GM21737 (cell line): ENCODE measurements around the gene CNKSR3.
"Not testable (repeated sequence)": the region's sequence is repeated elsewhere in the genome, so short reads cannot be mapped to it uniquely, and the experiment has no call there.

ENCODE experiments used
- ATAC-seq: cut with Tn5 transposase; IDR thresholded peaks from one replicate; pipeline ENCODE4 v1.9.1; 2021; ENCODE audit warnings: mild to moderate bottlenecking, moderate library complexity; ENCODE audit not compliant: unreplicated experiment

The CNKSR3 gene

DNA sequence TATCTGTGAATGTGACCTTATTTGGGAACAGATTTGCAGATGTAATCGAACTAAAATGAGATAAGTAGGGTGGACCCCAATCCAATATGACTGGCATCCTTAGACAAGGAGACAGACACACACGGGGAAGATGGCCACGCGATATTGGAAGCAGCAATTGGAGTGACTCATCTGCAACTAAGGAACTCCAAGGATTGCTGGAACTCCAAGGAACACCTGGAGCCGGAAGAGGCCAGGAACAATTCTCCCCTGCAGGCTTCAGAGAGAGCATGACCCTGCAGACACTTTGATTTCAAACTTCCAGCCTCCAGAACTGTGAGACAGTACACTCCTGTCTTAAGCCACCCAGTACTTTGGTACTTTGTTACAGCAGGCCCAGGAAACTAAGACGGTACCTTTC lies 19.5 kb upstream of the CNKSR3 start:
- ATAC-seq: no peak

DNA sequence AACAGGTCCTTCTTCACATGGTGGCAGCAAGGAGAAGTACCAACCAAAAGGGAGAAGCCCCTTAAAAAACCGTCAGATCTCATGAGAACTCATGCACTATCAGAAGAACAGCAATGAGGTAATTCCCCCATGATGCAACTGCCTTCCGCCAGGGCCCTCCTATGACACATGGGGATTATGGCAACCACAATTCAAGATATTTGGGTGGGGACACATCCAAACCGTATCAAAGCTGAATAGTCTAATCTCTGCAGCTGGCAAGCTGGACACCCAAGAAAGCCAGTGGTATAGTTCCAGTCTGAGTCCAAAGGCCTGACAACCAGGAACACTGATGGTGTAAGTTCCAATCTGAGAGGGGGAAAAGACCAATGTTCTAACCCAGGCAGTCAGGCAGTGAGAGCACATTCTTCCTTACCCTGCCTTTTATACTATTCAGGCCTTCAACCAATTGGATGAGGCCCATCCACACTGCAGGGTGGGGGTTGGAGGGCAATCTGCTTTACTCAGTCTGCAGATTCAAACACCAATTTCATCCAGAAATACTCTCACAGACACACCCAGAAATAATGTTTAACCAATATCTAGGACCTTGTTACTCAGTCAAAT lies 17.9 kb upstream of the CNKSR3 start:
- no peak for ATAC-seq

DNA sequence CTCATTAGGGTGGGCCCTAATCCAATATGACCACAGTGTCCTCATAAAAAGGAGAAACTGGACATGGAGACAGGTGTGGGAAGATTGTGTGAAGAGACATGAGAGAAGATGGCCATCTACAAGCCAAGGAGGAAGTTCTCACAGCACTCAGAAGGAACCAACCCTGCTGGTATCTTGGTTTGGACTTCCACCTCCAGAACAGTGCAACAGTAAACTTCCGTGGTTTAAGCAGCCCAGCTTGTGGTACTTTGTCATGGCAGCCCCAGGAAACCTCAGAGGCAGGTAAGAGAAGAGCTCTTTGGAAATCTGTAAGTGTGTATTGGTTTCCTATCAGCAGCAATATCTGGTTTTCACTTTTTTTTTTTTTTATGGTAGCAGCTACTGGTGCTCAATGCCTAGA lies 16.5 kb upstream of the CNKSR3 start:
- no peak for ATAC-seq

DNA sequence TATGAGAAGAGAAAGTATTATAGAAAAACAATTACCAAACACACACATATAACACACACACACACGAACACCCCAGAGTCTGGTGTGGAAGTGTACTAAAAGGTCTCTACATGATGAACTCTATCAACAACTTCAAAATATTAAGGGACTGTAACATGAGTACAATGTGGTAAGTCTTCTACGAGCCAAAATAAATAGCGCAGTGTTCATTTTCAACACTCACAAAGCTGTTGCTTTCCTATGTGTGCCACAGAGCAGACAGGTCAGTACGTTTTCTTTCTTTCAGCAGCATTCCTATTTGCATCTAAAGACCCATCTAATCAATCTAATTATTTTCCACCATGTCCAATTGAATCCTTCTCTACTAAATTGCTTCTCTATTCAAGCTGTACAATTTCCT lies 12.1 kb upstream of the CNKSR3 start:
- ATAC-seq: no peak

DNA sequence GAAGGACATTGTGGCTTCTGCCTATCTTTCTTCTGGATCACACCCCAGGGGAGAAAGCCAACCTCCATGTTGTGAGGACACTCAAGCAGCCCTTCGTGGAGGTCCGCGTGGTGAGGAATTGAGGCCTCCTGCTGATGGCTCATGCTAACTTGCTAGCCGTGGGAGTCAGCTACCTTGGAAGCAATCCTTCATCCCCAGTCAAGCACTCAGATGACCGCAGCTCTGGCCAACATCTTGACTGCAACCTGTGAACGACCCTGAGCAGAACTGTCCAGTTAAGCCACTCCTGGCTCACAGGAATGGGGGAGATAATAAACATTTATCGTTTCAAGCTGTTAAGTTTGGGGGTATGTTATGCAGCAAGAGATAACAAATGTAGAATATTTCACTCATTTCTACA lies 10.9 kb upstream of the CNKSR3 start:
- ATAC-seq: no peak

DNA sequence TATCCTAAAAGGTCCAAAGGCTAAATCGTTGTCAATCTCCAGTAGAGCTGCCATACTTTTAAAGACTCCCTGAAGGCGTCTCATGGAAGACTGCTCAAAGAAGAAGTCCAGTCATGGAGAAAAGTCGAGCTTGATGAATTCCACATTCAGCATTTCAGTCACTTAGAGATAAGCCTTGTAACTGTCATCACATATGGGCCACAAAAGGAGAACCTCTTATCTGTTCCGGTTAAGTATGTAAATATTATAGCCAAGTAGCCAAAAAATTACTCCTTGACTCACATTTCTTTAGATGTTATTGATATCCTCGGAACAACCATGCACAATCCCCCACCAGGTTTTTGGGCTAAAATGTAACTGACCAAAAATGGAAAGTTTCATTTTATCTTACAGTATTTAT lies 9.8 kb upstream of the CNKSR3 start:
- no peak for ATAC-seq

DNA sequence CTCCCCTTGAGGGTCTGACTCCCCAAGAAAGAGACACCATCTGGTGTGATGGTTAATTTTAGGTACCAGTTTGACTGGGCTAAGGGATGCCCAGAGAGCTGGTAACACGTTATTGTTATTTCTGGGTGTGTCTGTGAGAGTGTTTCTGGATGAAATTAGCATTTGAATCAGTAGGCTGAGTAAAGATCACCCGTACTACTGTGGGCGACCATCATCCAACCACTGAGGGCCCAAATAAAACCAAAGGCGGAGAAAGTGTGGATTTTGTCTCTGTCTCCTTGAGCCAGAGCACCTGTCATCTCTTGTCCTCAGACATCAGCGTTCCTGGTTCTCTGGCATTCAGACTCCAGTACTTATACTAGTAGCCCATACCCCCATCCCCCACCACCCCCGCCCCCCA lies 7.9 kb upstream of the CNKSR3 start:
- no peak for ATAC-seq

DNA sequence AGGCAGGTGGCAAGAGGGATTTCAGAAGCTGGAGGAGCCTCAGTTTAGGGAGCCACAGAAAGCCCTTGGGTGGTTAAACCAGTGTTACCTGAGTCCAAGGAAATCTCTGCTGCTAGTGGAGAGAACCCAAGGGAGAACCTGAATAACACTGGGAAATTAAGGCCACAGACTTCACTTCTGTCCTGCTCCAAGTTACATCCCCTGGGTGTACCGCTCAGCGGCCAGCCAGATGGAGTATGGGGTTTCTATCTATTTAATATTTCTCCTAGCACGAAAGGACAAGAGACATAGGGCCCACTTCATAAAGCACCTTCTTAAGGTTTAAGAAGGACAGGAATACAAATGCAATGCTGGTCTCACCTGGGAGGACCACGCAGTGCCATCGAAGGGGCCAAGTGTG lies 5.8 kb upstream of the CNKSR3 start:
- ATAC-seq: no peak

DNA sequence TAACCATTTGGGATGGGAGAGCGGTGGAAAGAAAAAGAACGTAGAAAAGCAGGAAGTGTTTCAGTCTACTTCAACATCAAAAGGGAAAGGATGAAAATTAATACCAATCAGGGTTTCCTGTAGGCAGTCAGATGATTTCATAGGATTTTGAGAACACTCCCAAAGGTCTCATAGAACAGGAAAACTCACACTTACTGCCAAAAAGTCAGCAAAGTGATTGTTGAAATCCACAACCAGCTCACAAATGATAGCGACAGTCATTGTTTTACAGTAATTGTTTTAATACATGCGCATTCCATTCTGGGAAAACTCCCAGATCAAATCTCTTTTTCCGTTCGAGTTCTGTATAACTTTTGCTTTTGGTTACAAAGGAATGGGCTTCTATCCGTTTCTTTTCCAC lies 5.3 kb upstream of the CNKSR3 start:
- ATAC-seq: no peak

DNA sequence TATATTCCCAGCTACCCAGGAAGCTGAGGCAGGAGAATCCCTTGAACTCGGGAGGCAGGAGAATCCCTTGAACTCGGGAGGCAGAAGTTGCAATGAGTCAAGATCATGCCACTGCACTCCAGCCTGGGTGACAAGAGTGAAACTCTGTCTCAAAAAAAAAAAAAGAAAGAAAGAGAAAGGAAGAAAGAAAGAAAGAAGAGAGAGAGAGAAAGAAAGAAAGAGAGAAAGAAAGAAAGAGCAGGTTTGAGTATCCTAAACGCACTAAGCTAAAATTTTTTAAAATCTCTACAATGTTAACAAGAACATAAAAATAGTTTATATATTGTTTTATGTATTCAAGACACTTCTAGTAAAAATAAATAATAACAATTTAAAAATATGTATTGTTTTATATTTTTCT lies 4.6 kb upstream of the CNKSR3 start:
- not testable (repeated sequence) for ATAC-seq

DNA sequence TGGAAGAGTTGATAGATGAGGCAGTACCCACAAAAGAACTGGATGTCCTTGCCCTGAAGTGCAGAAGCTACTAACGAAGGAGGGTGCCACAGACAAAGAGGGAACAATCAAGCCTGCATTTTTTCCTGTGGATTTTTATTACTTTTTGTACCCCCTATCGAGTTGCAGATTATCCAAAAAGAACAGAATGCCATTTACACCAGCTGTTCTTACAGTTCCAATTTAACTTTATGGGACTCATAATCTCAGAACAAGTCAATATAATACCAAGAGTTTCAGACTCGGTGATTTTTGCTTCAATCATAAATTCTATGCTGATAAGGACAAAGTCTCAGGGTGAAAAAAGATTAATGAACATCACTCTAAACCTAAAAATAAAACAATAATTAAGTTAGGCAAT lies 4.0 kb upstream of the CNKSR3 start:
- ATAC-seq: no peak

DNA sequence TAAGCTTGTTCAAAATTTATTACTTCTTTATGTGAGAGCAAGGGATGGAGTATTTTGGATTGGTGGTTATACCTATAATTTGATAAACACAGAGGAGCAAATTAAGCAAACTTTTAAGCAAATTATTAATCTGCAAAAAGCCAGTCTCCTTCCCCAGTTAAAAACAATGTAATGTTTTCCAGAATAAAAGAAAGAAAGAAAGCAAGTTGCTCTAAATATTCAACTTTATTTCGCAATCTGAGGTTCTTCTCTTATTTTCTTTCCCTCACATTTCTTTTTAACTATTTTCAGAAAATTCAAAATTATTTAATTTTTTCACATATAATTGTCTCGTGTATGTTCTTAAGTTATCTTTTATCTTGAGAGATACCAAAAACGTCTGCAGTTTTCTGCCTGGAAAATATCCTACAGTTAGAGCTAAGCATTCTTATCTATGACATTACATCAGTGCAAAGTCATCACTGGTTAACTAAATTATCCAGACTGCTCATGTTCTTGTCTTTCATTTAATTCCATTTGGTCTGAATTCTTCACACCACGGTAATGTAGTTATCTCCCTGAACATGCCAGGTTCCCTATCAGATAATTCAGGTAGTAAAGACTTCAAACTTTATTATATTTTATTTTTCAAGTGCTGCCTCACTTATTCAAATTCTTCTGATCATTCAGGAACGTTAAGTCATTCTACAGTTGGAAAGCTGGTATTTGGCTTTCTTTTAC lies 3.3 kb upstream of the CNKSR3 start:
- ATAC-seq: no peak

DNA sequence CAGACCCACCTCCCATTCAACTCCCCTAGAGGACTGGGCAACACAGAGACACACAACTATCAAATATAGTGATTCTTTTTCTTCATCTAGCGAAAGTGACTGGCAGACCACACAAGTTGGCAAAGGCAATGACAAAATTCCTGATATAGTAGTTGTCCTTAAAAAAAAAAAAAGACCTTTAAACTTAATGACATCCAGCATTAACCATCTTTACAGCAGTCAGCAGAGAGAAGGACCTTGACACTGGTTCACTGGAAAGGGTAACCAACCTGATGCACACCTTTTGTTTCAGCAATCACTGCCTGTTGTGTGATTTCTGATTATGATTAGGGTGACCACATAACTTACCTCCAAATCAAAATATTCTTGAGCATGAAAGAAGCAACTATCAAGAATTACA lies 1.7 kb upstream of the CNKSR3 start:
- ATAC-seq: no peak

DNA sequence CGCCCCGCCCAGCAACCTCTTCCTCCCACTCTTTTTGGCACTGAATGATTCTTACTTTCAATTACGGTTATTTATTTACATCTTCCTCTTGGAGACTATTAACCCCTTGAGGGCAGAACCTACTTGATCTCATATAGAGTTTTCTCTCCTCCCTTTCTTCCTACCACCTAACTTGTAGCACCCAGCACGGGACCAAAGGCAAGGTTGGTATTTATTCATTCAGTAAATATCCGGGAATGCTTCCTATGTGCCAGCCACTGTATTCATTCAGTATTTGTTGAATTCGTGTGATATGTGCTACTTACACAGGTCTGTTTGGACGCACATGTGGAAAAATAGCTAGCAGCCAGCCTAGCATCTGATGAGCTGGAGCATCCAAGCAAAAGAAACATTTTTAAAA lies 1.3 kb upstream of the CNKSR3 start:
- ATAC-seq: no peak

DNA sequence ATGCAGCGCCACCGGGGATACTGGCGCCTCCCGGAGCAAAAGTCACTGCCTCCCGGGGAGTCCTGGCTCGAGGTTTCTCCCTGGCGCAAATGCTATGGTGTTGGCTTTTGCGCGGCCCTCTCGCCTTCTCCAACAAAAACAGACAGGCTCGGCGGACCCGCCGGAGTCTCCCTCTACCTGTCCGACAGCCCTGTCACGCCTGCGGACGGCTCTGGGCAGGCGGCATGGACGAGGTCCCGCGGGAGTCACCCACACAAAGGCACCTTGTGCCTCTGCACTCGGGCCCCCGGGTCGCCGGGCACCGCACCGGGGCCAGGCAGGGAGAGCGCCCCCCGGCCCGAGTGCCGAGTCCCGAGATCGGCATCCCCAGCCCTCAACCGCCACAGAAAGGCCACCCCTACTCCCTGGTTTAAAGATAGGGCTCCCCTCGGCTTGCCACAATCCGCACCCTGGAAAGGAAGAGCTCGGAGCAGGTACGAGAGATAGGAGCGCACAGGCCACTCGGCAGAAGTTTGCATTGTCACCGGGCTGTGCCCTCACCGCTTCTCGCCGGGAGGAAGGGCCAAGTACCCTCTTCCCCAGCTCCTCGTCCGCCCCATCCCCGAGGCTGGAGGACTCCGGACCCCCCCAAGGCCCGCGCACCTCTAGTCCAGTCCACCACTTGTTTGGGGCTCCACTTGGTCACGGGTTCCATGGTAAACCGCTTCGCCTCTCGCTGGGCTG lies 903 bp downstream of the CNKSR3 start:
- peak; percentile 21 for ATAC-seq

DNA sequence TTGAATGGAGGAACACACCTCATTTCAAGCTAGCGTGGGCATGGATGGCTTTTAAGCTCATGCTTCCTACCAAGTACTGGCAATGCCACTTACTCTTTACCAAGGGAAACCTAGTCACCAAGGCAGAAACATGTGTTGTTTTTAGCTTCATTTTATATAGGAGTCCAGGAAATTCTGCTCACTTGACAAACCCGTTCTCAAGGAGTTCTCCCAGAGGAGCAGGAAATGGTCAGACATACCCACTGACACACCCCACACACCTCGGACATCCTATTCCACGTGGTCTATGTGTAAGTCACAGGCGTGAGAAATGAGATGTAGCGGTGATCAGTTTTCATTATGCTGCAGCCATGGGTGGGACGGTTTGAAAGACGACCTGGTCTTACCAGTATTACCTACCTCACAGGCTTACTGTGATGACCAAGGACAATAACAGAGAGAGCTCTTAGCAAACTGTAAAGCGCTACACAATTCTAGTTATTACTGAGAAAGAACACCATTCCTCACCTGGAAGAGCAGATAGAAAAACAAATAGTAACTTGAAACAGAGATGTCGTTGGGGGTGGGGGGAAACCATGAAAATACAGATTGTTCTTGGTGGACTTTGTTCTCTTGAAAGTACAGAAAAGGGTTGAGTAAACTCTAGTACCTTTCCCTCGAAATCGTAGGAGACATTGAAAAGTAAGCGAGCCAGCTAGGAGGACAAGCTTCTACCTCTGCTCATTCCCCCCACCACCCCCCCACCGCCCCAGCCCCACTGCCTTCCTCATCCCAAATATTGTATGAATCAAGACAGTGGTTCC lies 1.7 kb downstream of the CNKSR3 start:
- ATAC-seq: no peak

DNA sequence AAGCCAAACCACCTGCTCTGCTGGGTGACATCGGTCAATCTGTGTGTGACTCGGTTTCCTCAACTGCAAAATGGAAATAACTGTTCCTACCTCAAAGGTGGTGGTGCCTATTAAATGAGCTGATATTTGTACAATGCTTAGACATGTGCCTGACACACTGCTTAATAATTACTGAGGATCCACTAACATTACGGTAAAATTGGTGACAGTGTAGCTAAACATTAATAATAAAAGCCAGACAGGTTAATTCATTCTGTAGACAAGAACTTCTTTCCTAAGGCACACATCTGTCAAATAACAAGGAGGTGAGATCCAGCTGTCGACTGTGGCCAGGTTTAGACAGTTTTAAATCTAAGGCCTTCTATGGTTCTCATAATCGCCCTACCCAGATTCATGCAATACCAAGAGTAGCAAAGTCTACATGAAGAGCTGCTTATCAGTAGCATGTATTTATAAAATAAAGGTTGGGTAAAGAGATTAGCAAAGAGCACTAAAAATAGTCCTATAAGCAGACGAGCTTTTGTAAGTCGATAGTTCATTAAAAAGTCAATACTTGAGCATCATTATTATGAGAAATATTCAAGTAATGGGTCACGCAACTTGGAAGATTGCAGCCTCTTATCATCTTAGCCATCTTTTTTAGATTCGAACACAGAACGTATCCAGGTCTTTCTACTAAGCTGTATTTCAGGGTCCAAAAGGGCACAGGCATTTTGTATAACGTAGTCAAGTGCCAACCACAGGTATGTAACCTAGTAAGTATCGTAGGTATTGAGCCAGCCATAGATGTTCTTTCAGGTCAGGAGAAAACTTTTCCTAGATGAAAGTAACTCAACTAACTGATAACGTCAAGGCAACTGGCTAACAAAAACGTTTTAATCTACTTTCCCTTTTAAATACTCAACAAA lies 3.2 kb downstream of the CNKSR3 start:
- ATAC-seq: no peak

DNA sequence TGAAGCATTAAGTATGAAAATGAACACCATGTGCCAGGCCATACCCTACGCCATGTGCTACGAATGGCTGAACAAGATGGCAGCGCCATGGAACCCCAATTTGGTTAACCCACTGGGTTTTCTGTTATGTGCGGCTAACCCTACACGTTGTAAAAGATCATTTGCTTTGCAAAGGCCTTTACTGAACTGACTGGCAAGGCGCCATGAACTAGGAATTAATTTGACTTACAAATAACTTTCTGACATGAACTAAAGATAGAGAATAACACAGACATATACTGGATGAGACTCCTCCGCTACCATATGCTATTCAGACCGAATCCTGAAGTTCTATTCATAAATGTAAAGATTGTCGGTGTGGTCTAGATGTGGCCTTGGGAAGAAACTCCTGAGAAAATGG lies 3.9 kb downstream of the CNKSR3 start:
- ATAC-seq: no peak

DNA sequence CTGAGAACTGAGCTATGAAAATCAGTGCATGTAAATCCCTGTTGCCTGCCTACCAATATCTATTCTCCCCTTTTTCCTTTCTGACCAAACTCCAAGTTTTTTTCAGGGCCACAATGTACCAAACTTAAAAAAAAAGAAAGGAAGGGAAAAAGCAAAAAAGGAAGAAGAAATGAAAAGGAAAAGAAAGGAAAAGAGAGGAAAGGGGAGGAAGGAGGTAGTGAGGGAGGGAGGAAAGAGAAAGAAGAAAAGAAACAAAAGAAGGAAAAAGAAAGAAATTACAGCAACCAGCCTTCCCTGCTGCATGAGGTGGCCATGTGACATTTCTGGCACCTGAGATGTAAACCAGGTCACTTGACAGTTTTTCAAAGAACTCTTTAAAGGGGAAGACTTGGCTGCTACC lies 4.4 kb downstream of the CNKSR3 start:
- ATAC-seq: no peak

DNA sequence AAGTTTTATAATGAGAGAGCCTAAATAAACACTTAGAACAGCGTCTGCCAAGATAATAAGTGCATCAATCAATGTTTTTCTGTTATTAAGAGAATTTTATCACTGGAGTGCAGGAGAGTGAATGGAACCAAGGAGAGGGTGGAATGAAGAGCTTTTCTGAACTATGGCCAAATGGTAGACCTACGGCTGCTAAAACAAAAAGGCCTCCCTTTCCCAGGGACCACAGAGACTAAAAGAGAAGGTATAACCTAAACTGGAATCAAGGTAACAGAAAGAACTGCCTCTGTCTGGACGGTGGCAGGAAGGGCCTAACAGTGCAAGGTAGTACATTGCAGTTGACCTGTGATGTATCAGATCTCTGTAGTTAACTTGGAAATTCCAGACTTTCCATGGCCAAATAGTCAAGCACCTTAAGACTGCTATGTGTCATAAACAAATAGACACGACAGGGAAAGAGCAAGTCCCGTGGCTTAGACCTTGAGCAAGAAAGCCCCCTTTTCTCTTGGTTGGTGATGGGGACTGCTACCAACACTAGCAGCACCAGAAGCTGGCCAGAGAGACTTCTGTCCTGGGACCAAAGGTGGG lies 5.5 kb downstream of the CNKSR3 start:
- no peak for ATAC-seq
